OCI-LY1 (cell line): ENCODE measurements around the gene CRTAC1.

Experiments
- H2AFZ ChIP-seq: fragments of 200-600 bp; sonication (generic), shearing (Covaris generic); 2 replicates; pipeline ENCODE4 v1.6.0; 2014; ENCODE audit warnings: antibody characterized with exemption, mild to moderate bottlenecking, low read length
- H3F3A ChIP-seq: fragments of 200-600 bp; sonication (generic), shearing (Covaris generic); 2 replicates; pipeline ENCODE4 v1.6.0; 2014; ENCODE audit warnings: mild to moderate bottlenecking, antibody characterized with exemption, low read length, moderate library complexity; ENCODE audit not compliant: insufficient read depth
- H3K27ac ChIP-seq: fragments of 200-600 bp; sonication (generic); 2 replicates; pipeline ENCODE4 v1.5.1; 2014; ENCODE audit warnings: low read length, mixed run types, mild to moderate bottlenecking, low read depth; ENCODE audit not compliant: poor library complexity, severe bottlenecking
- H3K27me3 ChIP-seq: fragments of 200-600 bp; sonication (generic); 2 replicates; pipeline ENCODE4 v1.6.0; 2014; ENCODE audit warnings: antibody characterized with exemption, mild to moderate bottlenecking, low read length, moderate library complexity; ENCODE audit not compliant: insufficient read depth
- H3K36me3 ChIP-seq: fragments of 200-600 bp; sonication (generic); 2 replicates; pipeline ENCODE4 v1.6.1; 2014; ENCODE audit warnings: mild to moderate bottlenecking, antibody characterized with exemption, low read length, moderate library complexity, mixed read lengths; ENCODE audit not compliant: insufficient read depth
- H3K4me1 ChIP-seq: fragments of 200-600 bp; sonication (generic); 2 replicates; pipeline ENCODE4 v1.5.1; 2014; ENCODE audit warnings: mild to moderate bottlenecking, low read length, moderate library complexity; ENCODE audit not compliant: insufficient read depth, severe bottlenecking
- H3K4me2 ChIP-seq: fragments of 200-600 bp; sonication (generic), shearing (Covaris generic); 2 replicates; pipeline ENCODE4 v1.6.1; 2014; ENCODE audit warnings: low read length
- H3K4me3 ChIP-seq: fragments of 200-600 bp; sonication (generic); 2 replicates; pipeline ENCODE4 v1.5.1; 2014; ENCODE audit warnings: low read length, low read depth, mild to moderate bottlenecking, mixed read lengths; ENCODE audit not compliant: poor library complexity, severe bottlenecking
- H3K79me2 ChIP-seq: fragments of 200-600 bp; shearing (Covaris generic); 2 replicates; pipeline ENCODE4 v1.6.1; 2016; ENCODE audit warnings: mixed run types, low read length, mixed read lengths; ENCODE audit not compliant: insufficient read depth
- H3K9ac ChIP-seq: fragments of 200-600 bp; sonication (generic), shearing (Covaris generic); 2 replicates; pipeline ENCODE4 v1.6.1; 2014; ENCODE audit warnings: mild to moderate bottlenecking, low read length, mixed read lengths
- H3K9me2 ChIP-seq: fragments of 200-600 bp; sonication (generic), shearing (Covaris generic); 2 replicates; pipeline ENCODE4 v1.6.1; 2014; ENCODE audit warnings: low read depth, mild to moderate bottlenecking, low read length, mixed read lengths
- H3K9me3 ChIP-seq: fragments of 200-600 bp; shearing (Covaris generic); 2 replicates; pipeline ENCODE4 v1.6.1; 2014; ENCODE audit warnings: low read length, mixed read lengths
- H4K20me1 ChIP-seq: fragments of 200-600 bp; sonication (generic), shearing (Covaris generic); 2 replicates; pipeline ENCODE4 v1.6.0; 2016; ENCODE audit warnings: mild to moderate bottlenecking, low read length; ENCODE audit not compliant: insufficient read depth
- CTCF ChIP-seq: fragments of 200-600 bp; sonication (generic), shearing (Covaris generic); IDR thresholded peaks from 2 replicates; pipeline ENCODE4 v1.5.1; 2017; ENCODE audit warnings: mild to moderate bottlenecking, antibody characterized with exemption, low read length, moderate library complexity, mixed read lengths
- EZH2 ChIP-seq: fragments of 200-600 bp; sonication (generic), shearing (Covaris generic); IDR thresholded peaks from 2 replicates; pipeline ENCODE4 v1.8.0; 2017; ENCODE audit warnings: borderline replicate concordance, mixed run types, mild to moderate bottlenecking, antibody characterized with exemption, low read length, moderate library complexity, mixed read lengths

Gene CRTAC1

DNA sequence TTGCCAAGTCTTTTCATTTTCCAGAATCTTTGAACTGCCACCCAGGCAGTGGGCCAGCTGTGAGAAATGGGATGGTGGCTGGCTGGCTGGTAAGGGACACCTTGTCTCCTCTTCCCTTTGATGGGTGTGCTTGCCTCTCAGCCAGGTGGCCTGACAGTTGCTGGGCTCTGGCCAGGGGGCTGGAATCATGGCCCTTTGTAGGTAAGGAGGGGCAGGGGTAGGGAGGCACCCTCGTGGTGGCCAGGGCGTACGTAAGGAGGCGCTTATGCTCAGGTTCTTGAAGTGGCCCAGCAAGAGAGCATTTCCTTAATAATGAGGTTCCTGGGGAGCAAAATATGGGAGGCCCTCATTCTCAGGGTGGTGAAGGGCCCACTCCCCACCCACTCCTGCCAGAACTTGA, 213.8 kb downstream of the CRTAC1 start:
- no peaks in the 10 kb centered on the region for H3K9me2 ChIP-seq
- H3K27ac ChIP-seq, result no peak overlapping the region
- no peak overlapping the region for H3K9ac ChIP-seq
- no peaks in the 10 kb centered on the region for H3K9me3 ChIP-seq
- H3K79me2 ChIP-seq, result no peaks in the 10 kb centered on the region
- H3K27me3 ChIP-seq, result no peaks in the 10 kb centered on the region
- H3K4me2 ChIP-seq, result no peak overlapping the region
- no peaks in the 10 kb centered on the region for H3F3A ChIP-seq
- no peaks in the 10 kb centered on the region for H3K36me3 ChIP-seq
- no peaks in the 10 kb centered on the region for H3K4me1 ChIP-seq
- no peaks in the 10 kb centered on the region for H4K20me1 ChIP-seq
- H2AFZ ChIP-seq, result no peak overlapping the region
- no peak overlapping the region for H3K4me3 ChIP-seq
- TF ChIP-seq EZH2, result no peak
- no peak for TF ChIP-seq CTCF
